T-helper 17 cell (primary cell): ENCODE data around the gene SLITRK2. TPM values are rescaled to one million over a fixed set of nuclear protein-coding genes. Genes with fewer than 3 reads are reported as not detected.

Source experiments
- ATAC-seq: fragments of 150-1000 bp; cut with Tn5 transposase; 2 replicates; pipeline ENCODE4 v1.10.0; 2021; ENCODE audit warnings: mild to moderate bottlenecking, moderate library complexity
- DNase-seq, 3 donors: peaks; one replicate each; pipeline versions ENCODE4 v3.0.0 to v3.0.0-alpha.2; 2020 to 2021
- H3K9me3 ChIP-seq: one replicate; pipeline ENCODE4 v1.7.0; 2013; ENCODE audit warnings: low read length, mild to moderate bottlenecking; ENCODE audit not compliant: control insufficient read depth, poor library complexity, severe bottlenecking
- H3K27ac Mint-ChIP-seq: one replicate; pipeline ENCODE4 v1.8.0; 2022; ENCODE audit warnings: mild to moderate bottlenecking, moderate library complexity, mixed read lengths
- H3K27me3 Mint-ChIP-seq: one replicate; pipeline ENCODE4 v1.8.0; 2022; ENCODE audit warnings: mixed read lengths
- H3K36me3 Mint-ChIP-seq: one replicate; pipeline ENCODE4 v1.8.0; 2022; ENCODE audit warnings: low read depth, mixed read lengths
- H3K4me1 Mint-ChIP-seq: one replicate; pipeline ENCODE4 v1.8.0; 2022; ENCODE audit warnings: mild to moderate bottlenecking, mixed read lengths
- H3K4me3 Mint-ChIP-seq: one replicate; pipeline ENCODE4 v1.8.0; 2022; ENCODE audit warnings: mild to moderate bottlenecking, moderate library complexity, mixed read lengths
- total RNA-seq, 4 donors: library from RNA in 2 of 4; stranded (reverse) in 2 of 4; gene quantifications; one replicate each; pipeline ENCODE4 v1.2.3 and lab custom pipeline; 2022 to 2026

SLITRK2 gene
- total RNA-seq (not detected), total RNA-seq (lab: John Stamatoyannopoulos, UW) (0 reads per million in 2 donors)

- H3K4me1 Mint-ChIP-seq: no peaks in the 10 kb centered on the region
- H3K36me3 Mint-ChIP-seq: no peaks in the 10 kb centered on the region
- no peak within 1 kb of the TSS for H3K4me3 Mint-ChIP-seq
- H3K27ac Mint-ChIP-seq: no peak within 1 kb of the TSS
- H3K9me3 ChIP-seq: no peaks in the 10 kb centered on the region
- DNase-seq (no peak), ATAC-seq (no peak)
- peaks cover 14% of the 10 kb centered on the region for H3K27me3 Mint-ChIP-seq
Measured at GRCh38 chrX:145817331-145818185, at the start of gene SLITRK2. TSS of gene SLITRK2 (plus strand) at chrX:145817829. CDS start at chrX:145822426, 4,597 bp downstream.

GRCh38 chrX:145773006-145773405 is 44.6 kb upstream of the SLITRK2 start:
- peaks cover 2% of the 10 kb centered on the region for H3K36me3 Mint-ChIP-seq
- no peak overlapping the region for H3K4me3 Mint-ChIP-seq
- ATAC-seq (no peak), DNase-seq (no peak)
- no peaks in the 10 kb centered on the region for H3K4me1 Mint-ChIP-seq
- no peaks in the 10 kb centered on the region for H3K9me3 ChIP-seq
- no peak overlapping the region for H3K27ac Mint-ChIP-seq
- no peaks in the 10 kb centered on the region for H3K27me3 Mint-ChIP-seq

DNA sequence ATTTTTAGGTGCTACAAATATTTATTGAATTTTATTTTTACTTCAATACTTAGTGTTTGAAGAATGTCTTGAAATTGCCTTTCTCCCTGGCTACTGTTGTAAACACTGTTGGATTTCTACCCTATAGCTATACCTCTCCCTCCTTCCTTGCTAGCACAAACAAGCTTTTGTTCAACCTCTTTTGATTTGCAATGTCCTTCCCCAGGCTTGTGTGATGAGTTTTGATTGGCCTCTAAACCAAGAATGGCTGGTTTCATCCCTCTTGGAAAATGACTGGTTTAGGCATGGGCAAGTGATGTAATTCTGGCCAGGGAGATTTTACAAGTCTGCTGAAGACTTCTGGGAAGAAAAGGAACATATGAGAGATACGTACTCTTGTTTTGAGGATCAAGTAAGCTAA is 25.3 kb upstream of the SLITRK2 start:
- H3K27ac Mint-ChIP-seq: no peak overlapping the region
- H3K9me3 ChIP-seq: no peaks in the 10 kb centered on the region
- DNase-seq (no peak), ATAC-seq (no peak)
- H3K4me3 Mint-ChIP-seq: no peak overlapping the region
- H3K27me3 Mint-ChIP-seq: no peaks in the 10 kb centered on the region
- H3K36me3 Mint-ChIP-seq: no peaks in the 10 kb centered on the region
- no peaks in the 10 kb centered on the region for H3K4me1 Mint-ChIP-seq

- Mint-ChIP-seq H3K4me3 (no peak overlapping the region), H3K36me3 (no peaks in the 10 kb centered on the region), H3K27ac (no peak overlapping the region), H3K27me3 (no peaks in the 10 kb centered on the region), H3K4me1 (no peaks in the 10 kb centered on the region)
- no peaks in the 10 kb centered on the region for H3K9me3 ChIP-seq
- ATAC-seq (no peak), DNase-seq (no peak)
Measured at GRCh38 chrX:145803508-145803907, 14.1 kb upstream of the SLITRK2 start.

DNA sequence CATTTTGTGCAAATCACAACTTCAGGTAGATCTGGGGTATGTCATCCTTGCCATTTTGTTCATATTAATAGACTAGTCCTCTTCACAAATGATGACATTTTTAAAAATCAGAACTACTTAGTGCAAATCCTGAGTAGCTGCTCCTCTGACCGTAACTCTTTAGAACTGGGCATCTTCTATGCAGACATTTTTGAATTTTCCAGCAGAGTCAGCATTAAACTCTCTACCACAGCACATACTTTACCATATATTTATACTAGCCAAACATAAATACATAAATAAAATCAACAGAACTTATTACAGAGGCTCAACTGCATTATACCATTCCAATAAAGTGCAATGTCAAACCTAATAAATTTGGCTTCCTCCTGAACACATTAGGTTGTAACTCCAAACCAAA is 4.5 kb upstream of the SLITRK2 start:
- H3K27ac Mint-ChIP-seq: no peak overlapping the region
- no peaks in the 10 kb centered on the region for H3K27me3 Mint-ChIP-seq
- no peaks in the 10 kb centered on the region for H3K36me3 Mint-ChIP-seq
- no peaks in the 10 kb centered on the region for H3K4me1 Mint-ChIP-seq
- H3K9me3 ChIP-seq: no peaks in the 10 kb centered on the region
- H3K4me3 Mint-ChIP-seq: no peak overlapping the region
- ATAC-seq (no peak), DNase-seq (no peak)

- Mint-ChIP-seq H3K4me3 (no peak overlapping the region), H3K36me3 (no peaks in the 10 kb centered on the region), H3K27ac (no peak overlapping the region), H3K27me3 (peaks cover 14% of the 10 kb centered on the region), H3K4me1 (no peaks in the 10 kb centered on the region)
- H3K9me3 ChIP-seq: no peaks in the 10 kb centered on the region
- no peak for ATAC-seq
- DNase-seq: no peak
Measured at GRCh38 chrX:145816601-145817315, 871 bp upstream of the SLITRK2 start.

DNA sequence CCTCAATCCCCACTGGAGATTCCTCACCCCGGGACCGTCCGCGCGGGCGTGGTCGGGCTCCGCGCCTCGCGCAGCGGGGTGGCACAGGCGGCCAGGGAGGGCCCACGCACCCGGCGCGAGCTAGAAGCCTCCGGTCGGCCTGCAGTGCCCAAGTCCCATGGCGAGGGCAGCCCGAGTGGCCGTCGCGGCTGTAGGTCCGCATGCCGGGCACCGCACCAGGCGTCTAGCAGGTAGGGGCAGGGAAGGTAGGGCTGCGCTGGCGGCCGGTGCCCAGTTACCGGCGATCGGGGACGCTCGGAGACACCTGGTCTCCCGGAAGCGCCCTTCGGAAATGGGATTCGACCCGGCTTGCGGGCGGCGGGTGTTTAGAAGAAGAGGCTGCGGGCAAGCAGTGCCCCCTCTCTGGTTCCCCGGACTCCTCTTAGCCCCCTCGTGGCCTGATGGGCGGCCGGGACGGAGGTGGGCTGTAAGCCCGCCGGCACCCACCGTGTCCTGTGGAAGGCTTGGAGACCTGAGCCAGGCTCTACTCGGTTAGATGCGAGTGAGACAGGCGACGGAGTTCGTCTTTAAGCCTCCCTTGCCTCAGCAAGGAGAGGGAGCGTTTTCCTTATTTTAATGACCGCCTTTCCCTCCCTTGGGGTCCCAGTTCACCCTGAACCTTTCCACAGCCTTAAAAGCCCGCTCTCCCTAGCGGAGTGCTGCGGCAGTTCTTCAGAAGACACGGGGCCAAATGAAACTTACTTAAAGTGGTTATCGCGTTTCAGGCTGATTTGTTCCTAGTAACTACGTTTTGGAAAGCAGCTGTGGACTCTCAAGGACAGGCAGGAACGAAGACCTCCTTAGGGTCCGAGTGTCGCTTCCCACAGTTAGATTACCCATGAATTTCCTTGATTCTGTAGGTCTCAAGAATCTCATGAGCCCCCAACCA is 821 bp downstream of the SLITRK2 start:
- Mint-ChIP-seq H3K27me3 (peaks cover 20% of the 10 kb centered on the region), H3K4me3 (no peak overlapping the region), H3K36me3 (no peaks in the 10 kb centered on the region), H3K4me1 (no peaks in the 10 kb centered on the region), H3K27ac (no peak overlapping the region)
- no peak for ATAC-seq
- H3K9me3 ChIP-seq: no peaks in the 10 kb centered on the region
- DNase-seq: no peak

GRCh38 chrX:145820825-145821224 is 3.2 kb downstream of the SLITRK2 start:
- no peaks in the 10 kb centered on the region for H3K36me3 Mint-ChIP-seq
- H3K4me1 Mint-ChIP-seq: no peaks in the 10 kb centered on the region
- no peak overlapping the region for H3K4me3 Mint-ChIP-seq
- no peak overlapping the region for H3K27ac Mint-ChIP-seq
- DNase-seq: no peak
- no peak for ATAC-seq
- no peaks in the 10 kb centered on the region for H3K9me3 ChIP-seq
- H3K27me3 Mint-ChIP-seq: peaks cover 20% of the 10 kb centered on the region

DNA sequence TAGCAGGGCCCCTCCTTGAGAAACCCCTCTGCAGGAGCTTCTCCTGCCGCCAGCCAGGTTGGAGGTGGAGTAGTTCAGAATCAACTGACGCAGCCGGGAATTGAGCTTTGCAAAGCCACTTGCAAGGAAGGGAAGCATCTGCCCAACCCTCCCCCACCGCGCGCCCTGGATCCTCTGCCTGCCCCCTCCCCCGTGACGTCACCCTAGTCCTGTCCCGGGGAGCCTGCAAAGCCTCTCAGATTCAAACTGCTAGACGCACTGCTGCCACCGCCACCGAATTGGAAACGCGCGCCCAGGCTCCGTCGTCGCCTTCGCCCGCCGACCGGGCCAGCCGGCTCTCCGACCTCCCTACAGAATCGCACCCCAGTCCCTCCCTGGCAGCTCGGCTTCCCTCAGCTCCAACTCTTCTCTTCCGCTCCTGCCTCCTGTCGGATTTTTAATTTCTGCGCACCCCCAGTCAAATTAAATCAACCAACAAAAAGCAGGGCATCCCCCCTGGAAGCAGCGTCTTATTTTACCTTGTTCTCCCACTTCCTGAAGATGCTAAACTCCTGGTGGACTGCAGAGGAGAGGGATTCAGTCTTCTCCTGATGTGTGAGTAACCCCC is 3.8 kb downstream of the SLITRK2 start:
- H3K4me3 Mint-ChIP-seq: no peak overlapping the region
- DNase-seq (no peak), ATAC-seq (no peak)
- no peaks in the 10 kb centered on the region for H3K4me1 Mint-ChIP-seq
- H3K27me3 Mint-ChIP-seq: peaks cover 20% of the 10 kb centered on the region
- H3K36me3 Mint-ChIP-seq: no peaks in the 10 kb centered on the region
- no peaks in the 10 kb centered on the region for H3K9me3 ChIP-seq
- H3K27ac Mint-ChIP-seq: no peak overlapping the region

DNA sequence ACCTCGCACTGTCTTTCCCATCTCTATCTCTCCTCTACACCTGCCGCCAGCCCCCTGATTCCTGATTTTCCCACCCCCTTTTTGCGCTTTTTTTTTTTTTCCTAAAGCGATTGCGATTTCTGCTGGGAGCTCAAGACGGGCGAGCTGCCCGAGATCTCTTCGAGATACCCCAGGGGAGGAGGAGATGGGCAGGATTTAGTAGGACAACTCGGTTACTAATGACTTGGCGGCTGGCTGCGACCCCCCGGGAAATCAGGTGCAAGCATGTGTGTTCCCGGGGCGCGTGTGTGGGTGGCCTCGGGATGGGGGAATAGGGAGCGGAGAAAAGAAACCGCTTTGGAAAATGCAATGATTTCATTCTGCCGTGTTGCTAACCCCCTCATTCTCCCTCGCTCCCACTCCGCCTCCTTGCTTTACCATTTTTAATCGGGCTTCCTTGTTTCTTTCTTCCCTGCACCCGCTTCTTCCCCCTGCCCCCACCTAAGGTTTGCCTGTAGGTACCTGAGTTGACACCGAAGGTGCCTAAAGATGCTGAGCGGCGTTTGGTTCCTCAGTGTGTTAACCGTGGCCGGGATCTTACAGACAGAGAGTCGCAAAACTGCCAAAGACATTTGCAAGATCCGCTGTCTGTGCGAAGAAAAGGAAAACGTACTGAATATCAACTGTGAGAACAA is 4.4 kb downstream of the SLITRK2 start:
- DNase-seq (no peak), ATAC-seq (no peak)
- Mint-ChIP-seq H3K27ac (no peak overlapping the region), H3K36me3 (no peaks in the 10 kb centered on the region), H3K27me3 (peaks cover 20% of the 10 kb centered on the region), H3K4me3 (no peak overlapping the region), H3K4me1 (no peaks in the 10 kb centered on the region)
- H3K9me3 ChIP-seq: no peaks in the 10 kb centered on the region

GRCh38 chrX:145823132-145823531 is 5.5 kb downstream of the SLITRK2 start:
- no peak for ATAC-seq
- Mint-ChIP-seq H3K27ac (no peak overlapping the region), H3K36me3 (no peaks in the 10 kb centered on the region), H3K4me3 (no peak overlapping the region), H3K27me3 (peaks cover 20% of the 10 kb centered on the region), H3K4me1 (no peaks in the 10 kb centered on the region)
- no peaks in the 10 kb centered on the region for H3K9me3 ChIP-seq
- DNase-seq: no peak

DNA sequence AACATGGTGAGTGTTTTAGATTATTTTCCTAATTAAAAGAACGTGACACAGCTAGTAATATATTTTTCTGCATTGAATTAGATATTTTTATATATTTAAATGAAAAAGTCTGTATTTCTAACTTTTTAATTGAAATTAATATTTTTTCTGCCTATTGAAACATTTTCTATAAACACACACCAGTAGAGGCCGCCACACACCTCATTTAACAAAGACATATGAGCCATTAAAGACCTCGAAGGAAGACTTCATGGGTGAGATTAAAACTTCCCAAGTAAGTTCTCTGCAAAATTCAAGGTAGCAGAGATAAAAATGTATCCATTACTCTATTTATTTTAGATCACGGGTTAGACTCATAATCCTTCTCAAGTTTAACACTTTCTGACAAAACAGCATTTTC is 8.3 kb downstream of the SLITRK2 start:
- H3K9me3 ChIP-seq: no peaks in the 10 kb centered on the region
- no peak for DNase-seq
- H3K4me1 Mint-ChIP-seq: no peaks in the 10 kb centered on the region
- H3K36me3 Mint-ChIP-seq: no peaks in the 10 kb centered on the region
- H3K27me3 Mint-ChIP-seq: peaks cover 6% of the 10 kb centered on the region
- no peak for ATAC-seq
- H3K4me3 Mint-ChIP-seq: no peak overlapping the region
- no peak overlapping the region for H3K27ac Mint-ChIP-seq
